ENCODE data around the gene PLA2G1B. TPM values are rescaled to one million over a fixed set of nuclear protein-coding genes. Genes with fewer than 3 reads are reported as not detected.
A peak's percentile ranks its signal among the peaks of the same experiment; 100 is the strongest.

Gene PLA2G1B
- total and polyA plus RNA-seq, 10 donors = 0.29 to 1.9 (median 0.95) TPM; not detected in 4

DNA sequence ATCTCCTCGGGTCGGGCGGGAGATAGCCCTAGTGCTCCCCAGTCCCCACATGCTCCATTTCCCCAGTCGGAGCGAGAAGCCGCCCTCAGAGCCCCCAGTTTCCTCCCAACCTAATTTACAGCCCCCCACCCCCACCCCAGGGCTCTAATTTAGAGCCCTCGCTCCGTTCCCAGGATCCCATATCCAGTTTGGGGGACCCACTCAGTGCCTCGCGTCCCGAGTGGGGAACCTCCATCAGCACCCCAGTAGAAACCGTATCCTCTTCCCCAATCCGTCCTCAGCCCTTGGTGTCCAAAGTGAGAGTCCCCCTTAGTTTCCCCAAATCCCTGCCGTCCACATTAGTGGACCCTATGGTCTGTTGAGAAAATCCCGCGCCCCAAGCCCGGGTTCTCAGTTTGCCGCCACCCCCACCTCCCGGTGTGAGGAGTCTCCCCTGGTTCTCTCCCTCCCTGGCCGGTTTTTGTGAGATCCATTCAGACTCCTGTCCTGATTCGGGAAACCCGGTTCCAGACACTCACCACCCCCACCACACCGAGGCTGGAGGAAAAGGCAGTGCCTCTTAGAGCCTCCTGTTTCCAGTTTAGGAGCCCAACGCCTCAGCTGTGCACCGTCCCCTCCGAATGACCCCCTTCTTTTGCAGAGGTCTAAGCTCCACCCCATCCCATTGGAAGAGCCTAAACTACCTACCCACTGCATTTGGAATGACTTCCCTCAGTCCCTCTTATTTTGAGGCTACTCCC, 42.2 kb upstream of the PLA2G1B start:
- Histone ChIP-seq H3K27me3 (replicated peaks in 1 of 7) (peaks cover 0 to 99% (median 62%) of the 10 kb centered on the region in 7 donors), H3K4me3 (peak overlapping the region in 7 of 8 donors; percentile 7 to 69 (median 29)), H3K4me1 (peaks cover 0 to 23% (median 19%) of the 10 kb centered on the region in 6 donors), H3K36me3 (no peaks in the 10 kb centered on the region), H3K9me3 (no peaks in the 10 kb centered on the region), H3K27ac (no peak overlapping the region)
- DNase-seq = no peak
- TF ChIP-seq POLR2A (IDR thresholded peaks at IDR 0.05) (no peak), POLR2AphosphoS5 (IDR thresholded peaks at IDR 0.05) (no peak)
- TF ChIP-seq, protein P1, sequence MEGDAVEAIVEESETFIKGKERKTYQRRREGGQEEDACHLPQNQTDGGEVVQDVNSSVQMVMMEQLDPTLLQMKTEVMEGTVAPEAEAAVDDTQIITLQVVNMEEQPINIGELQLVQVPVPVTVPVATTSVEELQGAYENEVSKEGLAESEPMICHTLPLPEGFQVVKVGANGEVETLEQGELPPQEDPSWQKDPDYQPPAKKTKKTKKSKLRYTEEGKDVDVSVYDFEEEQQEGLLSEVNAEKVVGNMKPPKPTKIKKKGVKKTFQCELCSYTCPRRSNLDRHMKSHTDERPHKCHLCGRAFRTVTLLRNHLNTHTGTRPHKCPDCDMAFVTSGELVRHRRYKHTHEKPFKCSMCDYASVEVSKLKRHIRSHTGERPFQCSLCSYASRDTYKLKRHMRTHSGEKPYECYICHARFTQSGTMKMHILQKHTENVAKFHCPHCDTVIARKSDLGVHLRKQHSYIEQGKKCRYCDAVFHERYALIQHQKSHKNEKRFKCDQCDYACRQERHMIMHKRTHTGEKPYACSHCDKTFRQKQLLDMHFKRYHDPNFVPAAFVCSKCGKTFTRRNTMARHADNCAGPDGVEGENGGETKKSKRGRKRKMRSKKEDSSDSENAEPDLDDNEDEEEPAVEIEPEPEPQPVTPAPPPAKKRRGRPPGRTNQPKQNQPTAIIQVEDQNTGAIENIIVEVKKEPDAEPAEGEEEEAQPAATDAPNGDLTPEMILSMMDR (IDR thresholded peaks at IDR 0.05 in 8 of 11, conservative IDR thresholded peaks at IDR 0.05 in 3 of 11) = no peak
- intact Hi-C loops (cut with DNase I; ENCODE audit: low total_unique reads) = no loop called here
- 5 to 7% (median 5%) methylated on average over 21 to 26 of the region's 26 CpGs for WGBS, 5 donors

DNA sequence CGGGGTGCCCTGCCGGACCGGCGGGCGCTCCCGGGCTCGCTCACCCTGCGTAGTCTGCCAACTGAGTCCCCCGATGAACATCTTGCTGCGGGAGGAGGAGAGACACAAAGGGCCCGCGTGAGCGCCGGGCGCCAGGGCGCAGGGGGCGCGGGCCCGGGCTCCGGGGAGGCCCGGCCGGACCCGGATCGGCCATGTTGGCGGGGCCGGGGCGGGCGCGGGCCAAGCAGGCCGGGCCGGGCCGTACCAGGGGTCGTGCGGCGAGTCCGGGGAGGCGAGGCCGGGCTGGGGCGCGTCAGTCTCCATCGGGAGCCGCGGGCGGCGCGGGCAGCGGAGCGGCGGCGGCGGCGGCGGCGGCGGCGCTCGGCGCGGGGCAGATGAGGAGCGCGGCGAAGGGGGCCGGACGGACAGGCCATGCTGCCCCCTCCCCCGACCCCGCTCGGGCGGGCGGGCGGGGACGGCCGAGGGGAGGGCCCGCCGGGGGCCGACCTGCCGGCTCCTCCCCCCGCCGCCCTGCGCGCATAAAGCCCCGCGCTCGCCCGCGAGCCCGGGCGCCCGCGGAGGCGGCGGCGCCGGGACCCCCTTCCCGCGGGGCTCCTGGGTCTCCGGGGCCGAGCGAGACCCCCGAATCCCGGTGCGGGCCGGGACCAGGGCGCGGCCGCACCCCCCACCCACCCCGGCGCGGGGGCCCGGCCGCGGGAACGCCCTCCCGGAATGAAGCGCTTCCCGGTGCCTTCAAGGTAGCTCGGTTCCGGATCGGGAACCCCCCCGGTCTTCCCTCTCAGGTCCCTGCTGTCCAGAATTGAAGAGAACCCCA, 41.4 kb upstream of the PLA2G1B start, which contains the start of gene MSI1:
Gene MSI1, minus strand, starts transcription at position 376 of the 814 bp plus-strand sequence. Its CDS starts 73 bp downstream, at position 303.
- H3K9me3 ChIP-seq = no peaks in the 10 kb centered on the region
- H3K36me3 ChIP-seq = no peaks in the 10 kb centered on the region
- peaks cover 0 to 99% (median 61%) of the 10 kb centered on the region in 7 donors for H3K27me3 ChIP-seq (replicated peaks in 1 of 7)
- no peak within 1 kb of the TSS for H3K27ac ChIP-seq
- no peak for TF ChIP-seq POLR2AphosphoS5 (IDR thresholded peaks at IDR 0.05)
- TF ChIP-seq, protein P1 (IDR thresholded peaks at IDR 0.05 in 8 of 11, conservative IDR thresholded peaks at IDR 0.05 in 3 of 11) = no peak
- TF ChIP-seq POLR2A (IDR thresholded peaks at IDR 0.05) = no peak
- peaks cover 0 to 23% (median 19%) of the 10 kb centered on the region in 6 donors for H3K4me1 ChIP-seq
- no peak for DNase-seq
- intact Hi-C loops (cut with DNase I; ENCODE audit: low total_unique reads) = no loop called here
- 0 to 11% (median 1%) methylated on average over 5 to 119 of the region's 119 CpGs for WGBS, 5 donors
- H3K4me3 ChIP-seq = peak within 1 kb of the TSS in 7 of 8 donors; percentile 27 to 69 (median 30)

DNA sequence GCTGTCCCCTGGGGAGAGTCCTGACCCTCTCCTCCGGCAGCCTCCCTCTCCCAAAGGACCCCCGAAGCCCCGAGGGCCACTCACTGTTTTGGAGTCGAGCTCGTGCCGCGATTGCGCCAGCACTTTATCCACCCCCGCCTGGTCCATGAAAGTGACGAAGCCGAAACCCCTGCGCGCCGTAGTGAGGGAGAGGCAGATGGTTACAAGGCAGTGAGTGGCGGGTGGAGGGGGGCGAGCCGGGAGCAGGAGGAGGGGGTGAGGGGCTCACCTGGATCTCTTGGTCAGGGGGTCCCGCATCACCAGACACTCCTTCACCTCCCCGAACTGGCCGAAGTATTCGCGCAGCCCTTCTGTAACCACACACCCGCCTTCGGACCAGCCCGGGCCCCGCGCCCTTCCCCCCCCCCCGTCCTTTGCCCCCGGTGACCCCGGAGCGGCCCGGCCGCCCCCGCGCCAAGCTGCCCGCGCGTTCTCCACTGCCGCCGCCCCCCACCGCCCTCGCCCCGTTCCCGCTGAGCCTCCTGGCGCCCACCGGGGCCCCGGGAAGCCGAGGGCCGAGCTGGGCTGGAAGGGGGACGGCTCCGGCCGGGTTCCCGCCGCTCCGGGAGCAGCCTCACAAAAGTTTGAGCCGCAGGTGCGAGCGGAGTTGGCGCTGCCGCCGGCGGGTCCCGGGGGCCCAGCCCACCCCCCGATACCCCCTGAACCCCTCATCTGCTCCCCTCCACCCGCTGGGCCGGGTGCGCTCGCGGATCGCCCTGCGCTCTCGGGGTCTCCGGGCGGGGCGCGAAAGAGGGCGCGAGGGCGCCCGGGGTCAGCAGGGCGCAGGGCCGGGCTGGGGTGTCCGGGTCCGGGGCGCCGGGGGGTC, 40.6 kb upstream of the PLA2G1B start:
- Histone ChIP-seq H3K27me3 (replicated peaks in 1 of 7) (peaks cover 0 to 99% (median 59%) of the 10 kb centered on the region in 7 donors), H3K4me1 (peaks cover 0 to 23% (median 19%) of the 10 kb centered on the region in 6 donors), H3K36me3 (no peaks in the 10 kb centered on the region), H3K9me3 (no peaks in the 10 kb centered on the region), H3K27ac (no peak overlapping the region), H3K4me3 (peak overlapping the region in 7 of 8 donors; percentile 27 to 69 (median 30))
- WGBS, 5 donors = 1 to 8% (median 3%) methylated on average over 15 to 86 of the region's 86 CpGs
- no peak for TF ChIP-seq POLR2AphosphoS5 (IDR thresholded peaks at IDR 0.05)
- intact Hi-C loops (cut with DNase I; ENCODE audit: low total_unique reads) = no loop called here
- DNase-seq = no peak
